Measurements from ENCODE around the gene ARHGEF16.

GRCh38 chr1:3461934-3462275, 7.4 kb downstream of the ARHGEF16 start:
- TF ChIP-seq OSR2 (tag by site-specific recombination; IDR thresholded peaks at IDR 0.05): no peak
- TF ChIP-seq CTCF (tag by site-specific recombination; IDR thresholded peaks at IDR 0.05): no peak
